GM18520 (cell line): ENCODE measurements around the gene ASB4.

Experiments
- ATAC-seq: cut with Tn5 transposase; IDR thresholded peaks from one replicate; pipeline ENCODE4 v1.9.1; 2021; ENCODE audit not compliant: unreplicated experiment

ASB4 gene

DNA sequence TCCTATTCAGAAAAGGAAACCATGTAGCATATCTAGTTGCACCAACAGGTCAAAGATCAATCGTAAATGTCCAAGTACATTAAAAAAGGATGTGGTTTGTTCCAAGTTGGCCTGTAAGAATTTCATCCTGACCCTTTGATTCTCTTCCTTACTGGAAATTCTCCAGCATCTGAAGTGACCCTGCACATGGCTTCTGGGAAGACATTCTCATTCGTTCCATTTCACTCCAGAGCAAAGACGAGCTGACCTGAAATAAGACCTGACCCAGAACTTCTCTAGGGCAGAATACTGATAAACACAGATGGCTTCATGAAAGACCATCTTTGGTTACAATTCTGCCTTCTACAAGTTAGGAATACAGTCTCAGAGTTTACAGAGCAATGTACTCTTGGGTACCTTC is 39.8 kb downstream of the ASB4 start:
- ATAC-seq: no peak

DNA sequence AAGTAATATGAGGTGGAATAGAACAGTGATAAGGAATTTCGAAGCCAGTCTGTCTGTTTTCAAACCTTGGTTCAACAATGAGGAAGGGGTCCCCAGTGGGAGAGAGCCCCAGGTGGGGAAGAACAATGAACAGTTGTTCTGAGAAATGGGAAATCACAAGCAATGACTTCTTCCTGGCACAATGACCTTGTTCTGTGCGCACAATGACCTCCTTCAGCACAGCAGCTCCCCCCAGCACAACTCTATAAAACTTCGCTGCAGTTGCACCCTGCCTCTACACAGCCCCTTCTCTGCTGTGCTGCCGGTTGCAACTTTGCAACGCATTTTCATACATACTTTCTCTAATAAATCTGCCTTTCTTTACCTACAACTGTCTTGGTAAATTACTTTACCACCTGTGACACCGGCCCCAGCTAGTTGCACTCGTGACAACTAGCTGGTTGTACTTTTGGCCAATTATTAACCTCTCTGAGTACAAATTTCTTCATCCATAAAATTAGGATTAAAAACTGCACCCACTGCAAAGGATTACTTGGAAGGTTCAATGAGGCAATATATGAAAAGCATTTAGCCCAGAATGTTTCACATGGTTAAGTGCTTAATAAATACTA is 40.5 kb downstream of the ASB4 start:
- ATAC-seq: no peak

DNA sequence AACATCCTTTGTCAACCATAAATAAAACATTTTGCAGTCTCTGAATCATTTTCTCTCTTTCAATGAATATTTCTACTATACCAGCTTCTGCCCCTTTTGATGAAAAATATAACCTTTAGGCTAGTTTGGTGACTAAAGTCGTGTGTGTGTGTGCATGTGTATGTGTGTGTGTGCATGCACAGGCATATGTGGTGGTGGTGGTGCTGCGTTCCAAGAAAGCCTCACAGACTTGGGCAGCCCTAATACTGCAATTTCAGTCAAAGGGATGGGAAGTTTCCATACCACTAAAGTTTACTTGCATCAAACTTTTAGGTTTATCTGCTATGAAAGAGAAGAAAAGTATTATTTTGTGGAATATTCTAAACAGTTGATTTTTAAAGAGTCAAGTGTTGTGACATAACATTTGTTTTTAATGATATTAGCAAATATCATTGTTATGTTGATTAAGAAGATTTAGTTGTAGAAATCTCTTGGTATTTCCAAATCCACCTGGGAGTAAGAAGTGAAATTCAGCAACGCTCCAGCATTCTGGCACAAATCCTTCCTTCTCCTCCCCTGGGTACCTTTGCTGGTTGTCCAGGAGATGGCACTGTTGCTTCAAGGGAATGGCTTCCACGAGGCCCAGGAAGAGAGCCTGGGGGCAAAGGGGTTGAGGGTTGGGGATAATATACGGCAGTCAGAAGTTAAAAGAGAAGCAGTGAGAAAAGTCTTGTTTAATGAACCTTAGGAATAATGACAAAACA is 41.5 kb downstream of the ASB4 start:
- peak; percentile 39 for ATAC-seq

DNA sequence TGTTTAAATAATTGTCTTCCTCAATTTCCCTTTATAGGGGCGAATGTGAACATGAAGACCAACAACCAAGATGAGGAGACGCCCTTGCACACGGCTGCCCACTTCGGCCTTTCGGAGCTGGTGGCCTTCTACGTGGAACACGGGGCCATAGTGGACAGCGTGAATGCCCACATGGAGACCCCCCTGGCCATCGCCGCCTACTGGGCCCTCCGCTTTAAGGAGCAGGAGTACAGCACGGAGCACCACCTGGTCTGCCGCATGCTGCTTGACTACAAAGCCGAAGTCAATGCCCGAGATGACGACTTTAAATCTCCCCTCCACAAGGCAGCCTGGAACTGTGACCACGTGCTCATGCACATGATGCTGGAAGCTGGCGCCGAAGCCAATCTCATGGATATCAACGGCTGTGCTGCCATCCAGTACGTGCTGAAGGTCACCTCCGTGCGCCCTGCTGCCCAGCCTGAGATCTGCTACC is 42.1 kb downstream of the ASB4 start:
- no peak for ATAC-seq

DNA sequence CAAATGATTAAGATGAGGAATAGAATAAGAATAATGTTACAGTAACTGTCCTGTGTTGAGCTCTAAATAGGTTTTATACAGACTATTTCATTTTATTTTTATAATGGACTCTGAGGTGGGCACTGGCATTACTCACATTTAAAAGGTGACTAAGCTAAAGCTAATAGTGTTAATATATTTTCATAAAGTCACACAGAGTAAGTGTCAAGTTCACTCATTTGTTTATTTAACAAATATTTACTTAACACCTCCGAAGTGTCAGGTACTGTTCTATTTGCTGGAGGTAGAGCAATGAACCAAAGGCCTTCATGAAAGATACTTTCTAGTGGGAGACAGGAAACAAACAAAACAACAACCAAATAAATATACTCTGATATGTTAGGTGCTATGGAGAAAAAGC is 44.0 kb downstream of the ASB4 start:
- ATAC-seq: no peak

DNA sequence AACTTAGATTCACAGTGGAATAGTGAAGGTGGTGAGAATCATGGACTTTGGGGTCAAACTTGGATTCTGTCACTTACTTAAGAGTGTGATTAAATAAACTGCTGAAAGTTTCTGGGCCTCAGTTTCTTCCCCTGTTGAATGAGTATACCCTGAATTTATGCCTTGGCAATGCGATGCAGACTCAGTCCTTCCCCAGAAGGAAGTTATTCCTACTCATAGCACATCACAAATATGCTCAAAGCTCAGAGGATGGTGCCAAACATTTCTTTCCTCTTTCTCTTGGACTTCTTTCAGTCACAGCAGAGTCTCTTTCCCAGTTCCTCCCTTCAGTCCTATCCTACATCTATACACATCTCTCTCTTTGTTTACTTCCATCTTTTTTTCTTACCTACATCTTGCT is 45.1 kb downstream of the ASB4 start:
- no peak for ATAC-seq

DNA sequence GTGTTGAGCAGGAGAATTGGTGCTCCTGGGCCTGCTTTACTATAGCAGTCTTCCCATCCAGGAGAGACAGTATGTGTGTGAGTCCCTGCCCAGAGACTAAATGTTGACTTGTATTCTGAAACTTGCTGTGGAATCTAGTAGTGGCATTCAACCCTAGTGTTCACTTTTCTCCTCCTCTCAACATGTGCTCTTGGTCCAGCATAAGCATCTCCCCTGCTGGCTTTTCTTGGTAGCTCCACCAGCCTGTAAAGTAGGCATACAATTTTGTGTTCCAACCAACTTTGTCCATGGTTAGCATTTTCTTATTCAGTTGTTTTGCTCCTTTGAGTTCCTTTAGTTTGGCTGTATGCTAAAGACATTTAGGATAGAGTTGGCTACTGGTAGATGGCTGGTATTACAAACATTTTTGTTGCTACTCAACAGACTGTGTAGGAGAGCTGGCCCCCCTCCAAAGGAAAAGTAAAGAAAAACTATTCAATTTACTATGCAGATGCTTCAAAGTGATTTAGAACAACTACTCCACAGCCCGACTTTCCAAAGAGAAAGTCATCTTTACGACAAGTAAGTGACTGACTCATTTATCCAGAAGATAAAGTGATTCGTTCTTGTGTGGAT is 46.0 kb downstream of the ASB4 start:
- no peak for ATAC-seq

DNA sequence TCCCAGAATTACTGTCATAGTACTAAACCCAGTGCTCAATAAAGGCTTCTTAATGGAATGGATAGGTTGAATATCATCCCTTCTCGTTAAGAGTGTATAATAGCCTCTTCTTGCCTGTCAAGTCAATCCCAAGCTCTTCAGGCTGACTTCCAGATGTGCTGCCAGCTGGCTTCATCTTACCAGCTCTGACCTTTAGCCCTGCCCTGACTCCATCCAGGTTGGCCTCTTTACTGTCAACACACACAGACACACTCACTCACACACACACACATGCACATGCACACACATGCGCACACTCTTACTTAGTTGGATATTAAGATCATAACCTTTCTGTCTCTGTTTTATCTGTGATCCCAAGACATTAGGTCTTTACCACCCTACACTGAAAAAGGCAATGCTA is 49.1 kb downstream of the ASB4 start:
- no peak for ATAC-seq

DNA sequence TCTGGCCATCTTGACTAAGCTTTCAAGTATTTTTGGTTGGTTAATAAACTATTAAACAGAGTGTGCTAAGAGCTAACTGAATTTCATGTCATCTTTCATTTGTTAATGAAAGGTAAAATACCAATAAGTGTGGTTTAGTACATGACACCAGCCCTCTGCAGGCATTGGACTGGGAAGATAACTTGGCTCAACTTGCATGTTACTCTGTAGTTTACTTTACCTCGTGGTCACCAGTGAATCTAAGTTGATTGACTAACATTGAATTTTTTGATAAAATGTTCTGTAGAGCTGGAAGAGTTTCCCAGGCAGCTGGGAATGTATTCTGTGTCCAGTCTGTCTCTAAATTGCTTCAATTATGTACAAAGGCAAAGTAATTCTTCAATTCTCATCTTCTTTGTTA is 49.9 kb downstream of the ASB4 start:
- no peak for ATAC-seq

DNA sequence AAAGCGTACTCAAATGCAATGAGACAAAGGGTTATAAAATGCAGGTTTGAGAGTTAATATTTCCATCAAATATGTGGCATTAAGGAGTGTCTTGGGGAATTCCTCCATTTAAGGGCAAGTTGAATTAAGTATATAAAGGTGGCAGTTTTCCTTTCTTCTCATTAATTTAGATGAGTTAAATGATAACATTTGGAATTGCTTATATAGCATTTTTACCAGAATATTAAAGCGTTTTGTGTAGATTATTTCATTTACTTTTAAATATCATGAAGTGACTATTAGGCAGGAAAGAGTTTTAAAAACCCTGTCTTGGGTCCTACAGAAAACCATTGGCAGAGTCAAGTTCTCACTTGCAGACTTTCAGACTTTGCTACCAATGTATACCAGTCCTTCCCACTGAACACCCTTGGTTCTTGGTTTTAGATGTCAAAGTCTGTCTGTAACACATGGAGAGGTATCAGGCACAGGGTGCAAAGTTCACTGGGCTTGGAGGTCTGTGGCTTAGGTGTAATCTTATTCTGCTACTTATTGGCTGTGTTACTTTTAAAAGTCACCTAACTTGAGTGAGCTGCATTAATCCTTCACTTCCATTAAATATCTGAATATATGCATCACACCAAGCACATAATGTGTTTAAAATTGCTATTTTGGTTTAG is 51.0 kb downstream of the ASB4 start:
- ATAC-seq: no peak

DNA sequence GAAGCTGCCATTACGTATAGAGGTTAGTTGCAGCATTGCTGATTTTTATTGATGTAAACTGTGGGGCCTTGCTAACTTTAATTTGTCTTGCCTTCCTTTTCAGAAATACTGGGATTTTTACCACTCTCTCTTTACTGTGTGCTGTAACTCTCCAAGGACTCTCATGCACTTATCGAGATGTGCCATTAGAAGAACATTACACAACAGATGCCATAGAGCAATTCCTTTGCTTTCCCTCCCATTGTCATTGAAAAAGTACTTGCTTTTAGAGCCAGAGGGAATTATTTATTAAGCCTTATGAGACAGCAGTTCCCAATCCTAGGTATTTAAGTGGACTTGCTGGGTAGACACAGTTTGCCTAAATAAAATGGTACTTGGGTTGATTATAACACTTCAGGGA is 51.7 kb downstream of the ASB4 start:
- no peak for ATAC-seq

DNA sequence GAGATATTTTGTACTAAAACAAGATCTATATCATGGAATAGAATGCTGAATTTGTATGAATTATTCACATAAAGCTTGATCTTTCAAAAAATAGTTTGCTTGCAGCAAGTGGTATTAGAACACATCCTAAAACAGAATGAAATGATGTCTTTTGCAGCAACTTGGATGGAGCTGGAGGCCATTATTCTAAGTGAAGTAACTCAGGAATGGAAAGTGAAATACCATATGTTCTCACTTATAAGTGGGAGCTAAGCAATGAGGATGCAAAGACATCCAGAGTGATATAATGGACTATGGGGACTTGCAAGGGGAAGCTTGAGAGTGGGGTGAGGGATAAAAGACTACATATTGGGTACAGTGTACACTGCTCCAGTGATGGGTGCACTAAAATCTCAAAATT is 53.7 kb downstream of the ASB4 start:
- ATAC-seq: no peak

DNA sequence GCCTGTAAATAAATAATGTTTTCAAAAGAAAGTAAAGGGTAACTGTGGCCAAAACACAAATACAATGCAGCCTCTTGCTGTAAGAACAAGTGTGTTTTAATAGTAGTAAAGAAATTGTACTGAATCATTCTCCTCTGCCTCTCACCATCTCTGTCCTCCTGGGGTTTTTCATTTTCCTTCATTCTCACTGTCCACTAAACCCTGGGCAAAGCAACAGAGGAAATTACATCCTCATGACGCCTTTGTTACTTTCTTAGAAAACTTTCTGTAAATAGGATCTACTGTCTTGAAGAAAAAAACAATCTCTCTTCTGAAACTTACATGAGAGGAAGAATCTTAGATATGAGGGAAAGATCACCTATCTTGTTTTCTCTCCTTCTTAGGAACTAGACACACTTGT is 54.6 kb downstream of the ASB4 start:
- no peak for ATAC-seq

DNA sequence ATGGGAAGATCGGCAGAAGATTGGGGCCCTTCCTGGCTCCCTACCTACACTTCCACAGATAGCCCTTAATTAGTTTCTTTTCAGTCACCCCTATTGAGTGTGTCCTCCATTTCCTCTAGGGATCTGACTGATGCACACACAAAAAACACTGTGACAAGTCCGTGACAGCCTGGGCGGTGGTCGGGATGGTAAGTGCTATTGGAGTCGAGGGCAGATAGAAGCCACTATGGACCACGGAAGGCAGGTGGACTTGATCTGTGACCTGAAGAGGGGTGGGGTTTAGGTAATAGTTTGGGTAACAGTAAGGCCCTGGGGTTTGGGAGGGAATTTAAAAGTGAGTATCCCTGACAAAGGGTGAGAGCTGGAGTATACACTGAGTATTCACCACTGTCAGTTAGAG is 57.6 kb downstream of the ASB4 start:
- no peak for ATAC-seq

DNA sequence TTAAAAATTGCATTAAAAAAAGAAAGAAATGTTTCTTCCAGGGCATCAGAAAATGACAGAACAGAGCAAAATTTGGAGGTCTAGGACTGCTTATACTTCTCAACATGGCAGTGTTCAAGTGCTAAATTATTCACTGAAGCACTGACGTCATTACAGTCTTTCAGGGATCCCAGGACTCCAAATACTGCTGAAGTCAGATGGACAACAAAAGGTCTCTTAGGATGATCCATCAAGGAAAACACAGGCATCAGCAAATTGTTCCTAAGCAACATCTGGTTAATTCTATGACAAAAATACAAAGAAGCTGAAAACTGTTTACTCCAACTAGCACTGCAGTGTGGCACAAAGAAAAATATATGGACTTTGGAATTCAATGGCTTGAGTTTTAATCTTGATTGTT is 58.4 kb downstream of the ASB4 start:
- ATAC-seq: no peak

DNA sequence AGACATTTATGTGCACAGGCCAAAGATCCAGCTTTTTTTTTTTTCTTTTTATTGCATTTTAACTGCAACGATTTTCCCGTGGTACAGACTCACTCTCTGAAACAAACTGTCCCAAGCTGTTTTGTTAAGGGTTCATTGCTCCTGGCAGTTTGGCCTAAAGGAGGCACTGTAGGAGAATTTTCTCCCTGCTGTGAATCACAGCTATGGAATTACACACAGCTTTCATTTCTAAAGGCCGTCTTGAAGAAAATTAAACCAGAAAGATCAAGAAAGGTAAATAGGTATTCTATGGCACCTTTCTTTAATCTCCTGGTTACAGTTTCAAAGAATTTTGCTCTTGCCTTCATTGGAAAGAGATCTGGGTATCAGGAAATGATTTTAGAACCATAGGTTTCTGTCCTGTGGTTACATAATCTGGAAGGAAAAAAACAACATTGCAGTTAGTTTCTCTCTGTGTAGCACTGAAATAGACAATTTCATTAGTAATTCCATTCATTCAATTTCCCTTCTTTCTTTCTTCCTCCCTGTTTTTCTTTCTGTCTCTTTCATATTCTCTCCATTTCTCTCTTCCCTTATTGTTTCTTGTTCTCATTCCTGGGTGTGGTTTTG is 59.4 kb downstream of the ASB4 start:
- ATAC-seq: no peak

DNA sequence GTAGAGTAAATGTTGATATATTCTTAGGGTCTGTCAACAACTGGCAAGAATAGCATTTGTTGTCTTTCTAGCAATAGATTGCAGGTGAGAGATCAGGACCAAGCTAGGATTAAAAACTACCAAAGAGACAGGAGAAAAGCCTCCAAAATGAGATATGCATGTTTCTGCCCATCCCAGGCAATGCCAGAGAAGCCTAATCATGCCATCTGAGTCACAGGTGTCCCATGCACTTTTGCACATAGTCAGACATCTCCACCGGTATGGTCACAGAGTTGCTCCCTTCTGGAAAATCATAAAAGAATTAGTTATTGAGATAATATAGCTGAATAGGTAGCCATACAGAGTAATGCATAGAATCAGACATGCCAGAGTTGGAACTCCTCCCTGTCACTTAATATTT is 59.9 kb downstream of the ASB4 start:
- ATAC-seq: no peak

DNA sequence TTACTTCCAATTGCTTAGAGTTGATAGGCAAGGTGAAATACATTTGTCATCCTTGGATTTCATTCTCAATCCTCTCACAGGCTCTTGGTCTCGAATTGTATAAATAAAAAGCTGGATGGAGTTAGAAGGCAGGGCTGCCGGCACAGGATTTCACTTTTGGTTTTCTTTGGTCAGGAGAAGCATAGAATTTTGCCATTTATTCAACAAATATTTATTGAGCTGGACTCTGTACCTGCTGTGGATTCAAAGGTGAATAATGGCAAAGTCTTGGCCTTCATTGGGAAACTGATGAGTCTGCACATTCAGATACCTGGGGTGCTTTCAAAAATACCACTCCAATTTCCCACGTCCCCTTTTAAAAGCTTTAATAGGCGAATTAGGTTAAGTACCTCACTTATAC is 60.9 kb downstream of the ASB4 start:
- ATAC-seq: no peak

DNA sequence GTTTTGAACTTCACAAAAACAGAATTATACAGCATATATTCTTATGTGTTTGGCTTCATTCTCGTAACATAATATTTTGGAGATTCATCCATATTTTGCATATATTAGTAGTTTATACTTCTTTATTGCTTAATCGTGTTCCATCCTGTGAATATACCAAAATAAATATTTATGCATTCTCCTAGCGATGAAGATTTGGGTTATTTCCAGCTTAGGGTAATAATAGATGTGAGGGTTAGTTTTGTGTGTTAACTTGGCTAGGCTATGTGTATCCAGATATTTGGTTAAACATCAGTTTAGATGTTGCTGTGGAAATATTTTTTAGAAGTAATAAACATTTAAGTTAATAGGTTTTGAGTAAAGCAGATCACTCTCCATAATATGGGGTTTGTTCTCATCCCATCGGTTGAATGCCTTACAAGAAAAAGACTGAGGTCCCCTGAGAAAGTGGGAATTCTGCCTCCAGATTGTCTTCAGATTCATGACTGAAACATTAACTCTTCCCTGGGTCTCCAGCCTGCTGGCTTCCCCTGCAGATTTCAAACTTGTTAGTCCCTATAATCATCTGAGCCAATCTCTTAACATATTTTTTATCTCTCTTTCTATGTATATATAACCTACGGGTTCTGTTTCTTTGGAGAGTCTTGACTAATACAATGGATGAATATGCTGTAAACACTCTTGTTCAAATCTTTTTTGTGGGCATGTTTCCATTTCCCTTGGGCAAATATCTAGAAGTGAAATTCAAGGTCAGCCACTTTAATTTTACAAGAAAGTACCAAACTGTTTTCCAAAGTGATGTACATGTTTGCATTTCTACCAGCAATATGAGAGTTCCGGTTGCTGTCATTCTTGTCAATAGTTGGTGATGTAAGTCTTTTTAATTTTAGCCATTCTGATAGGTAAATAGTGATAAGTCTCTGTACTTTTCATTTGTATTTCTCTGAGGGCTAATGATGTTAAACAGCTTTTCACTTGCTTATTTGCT is 61.9 kb downstream of the ASB4 start:
- ATAC-seq: no peak

DNA sequence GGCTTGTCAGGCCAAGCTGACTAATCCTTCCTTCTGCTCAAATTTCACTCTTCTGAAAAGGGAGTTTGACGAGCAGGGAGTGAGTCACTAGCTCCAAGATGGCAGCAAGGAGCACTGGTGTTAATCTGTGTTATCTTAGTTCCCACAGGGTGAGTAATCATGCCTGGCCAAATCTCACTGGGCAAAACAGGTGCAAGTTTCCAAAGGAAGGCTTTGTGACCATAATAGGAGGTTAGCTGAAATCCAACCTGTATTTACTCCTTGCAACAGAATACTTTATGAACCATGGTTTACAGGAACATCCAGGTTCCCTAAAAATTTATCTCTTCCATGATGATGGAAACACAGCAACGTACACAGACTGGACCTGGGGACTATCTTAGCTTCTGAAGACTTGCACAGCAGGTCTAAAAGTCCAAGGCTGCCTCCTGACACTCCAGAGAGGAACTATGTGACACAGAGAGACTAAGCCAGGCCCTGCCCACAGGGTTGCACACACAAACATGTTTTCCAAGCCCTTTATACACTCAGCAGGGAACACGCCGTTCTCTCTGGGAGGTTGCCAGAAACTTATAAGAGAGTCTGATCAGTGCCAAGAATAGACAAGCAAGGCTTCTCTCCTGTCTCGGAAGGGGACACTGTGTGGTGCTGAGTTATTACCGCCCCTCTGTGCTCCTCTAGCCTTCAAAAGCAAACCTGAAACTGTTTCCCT is 64.2 kb downstream of the ASB4 start:
- no peak for ATAC-seq
